Endothelial cell (in vitro differentiated cells): ENCODE data around the gene SAMD9L. TPM values are rescaled to one million over a fixed set of nuclear protein-coding genes. Genes with fewer than 3 reads are reported as not detected.
A peak's percentile ranks its signal among the peaks of the same experiment; 100 is the strongest.

Source experiments
- DNase-seq: peaks from one replicate; pipeline ENCODE4 v3.0.0; 2021; ENCODE audit warnings: low spot score
- H3K27ac Mint-ChIP-seq: one replicate; pipeline ENCODE4 v1.8.0; 2021; ENCODE audit warnings: mixed read lengths, inconsistent platforms; ENCODE audit not compliant: unreplicated experiment
- H3K27me3 Mint-ChIP-seq: one replicate; pipeline ENCODE4 v1.8.0; 2021; ENCODE audit warnings: mild to moderate bottlenecking, moderate library complexity, mixed read lengths, inconsistent platforms; ENCODE audit not compliant: unreplicated experiment
- H3K36me3 Mint-ChIP-seq: one replicate; pipeline ENCODE4 v1.8.0; 2021; ENCODE audit warnings: mild to moderate bottlenecking, low read depth, mixed read lengths, inconsistent platforms; ENCODE audit not compliant: unreplicated experiment
- H3K4me1 Mint-ChIP-seq: one replicate; pipeline ENCODE4 v1.8.0; 2021; ENCODE audit warnings: mild to moderate bottlenecking, mixed read lengths, inconsistent platforms; ENCODE audit not compliant: unreplicated experiment
- H3K4me3 Mint-ChIP-seq: one replicate; pipeline ENCODE4 v1.8.0; 2021; ENCODE audit warnings: mild to moderate bottlenecking, mixed read lengths, inconsistent platforms; ENCODE audit not compliant: unreplicated experiment
- H3K9me3 Mint-ChIP-seq: one replicate; pipeline ENCODE4 v1.8.0; 2021; ENCODE audit warnings: mixed read lengths, inconsistent platforms; ENCODE audit not compliant: unreplicated experiment
- total RNA-seq: library from RNA; stranded (reverse); fragmentation: NEBNext Ultra II Directional; extraction: Animal tissue kit (Norgen Biotek cat#: 25700); gene quantifications from one replicate; pipeline ENCODE4 v1.2.1, GENCODE V29; 2021; ENCODE audit not compliant: unreplicated experiment
- TF ChIP-seq, protein P1 (sequence below): fragments of 200-600 bp; sonication (generic); IDR thresholded peaks from one replicate; pipeline ENCODE4 v1.5.0; 2021; ENCODE audit warnings: antibody characterized with exemption; ENCODE audit not compliant: unreplicated experiment

Gene SAMD9L
- total RNA-seq, 1 donor from 2014 or later: 0.10 TPM

DNA sequence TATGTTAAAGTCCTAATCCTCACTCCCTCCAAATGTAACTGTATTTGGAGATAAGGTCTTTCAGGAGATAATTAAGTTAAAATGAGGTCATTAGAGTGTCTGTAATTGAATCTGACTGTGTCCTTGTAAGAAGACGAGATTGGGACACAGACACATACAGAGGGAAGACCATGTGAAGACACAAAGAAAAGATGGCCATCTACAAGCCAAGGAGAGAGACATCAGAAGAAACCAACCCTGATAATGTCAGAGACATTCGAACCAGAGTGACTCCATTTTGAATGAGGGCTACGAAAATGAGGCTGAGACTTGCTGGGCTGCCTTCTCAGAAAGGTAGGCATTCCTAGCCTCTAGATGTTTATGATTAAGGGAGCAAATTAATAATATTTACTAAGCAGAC lies 542 bp upstream of the SAMD9L start:
- Mint-ChIP-seq H3K27ac (no peak overlapping the region), H3K27me3 (no peaks in the 10 kb centered on the region), H3K4me3 (no peak overlapping the region), H3K4me1 (peaks cover 9% of the 10 kb centered on the region), H3K9me3 (no peaks in the 10 kb centered on the region), H3K36me3 (no peaks in the 10 kb centered on the region)
- DNase-seq: no peak
- TF ChIP-seq, protein P1, sequence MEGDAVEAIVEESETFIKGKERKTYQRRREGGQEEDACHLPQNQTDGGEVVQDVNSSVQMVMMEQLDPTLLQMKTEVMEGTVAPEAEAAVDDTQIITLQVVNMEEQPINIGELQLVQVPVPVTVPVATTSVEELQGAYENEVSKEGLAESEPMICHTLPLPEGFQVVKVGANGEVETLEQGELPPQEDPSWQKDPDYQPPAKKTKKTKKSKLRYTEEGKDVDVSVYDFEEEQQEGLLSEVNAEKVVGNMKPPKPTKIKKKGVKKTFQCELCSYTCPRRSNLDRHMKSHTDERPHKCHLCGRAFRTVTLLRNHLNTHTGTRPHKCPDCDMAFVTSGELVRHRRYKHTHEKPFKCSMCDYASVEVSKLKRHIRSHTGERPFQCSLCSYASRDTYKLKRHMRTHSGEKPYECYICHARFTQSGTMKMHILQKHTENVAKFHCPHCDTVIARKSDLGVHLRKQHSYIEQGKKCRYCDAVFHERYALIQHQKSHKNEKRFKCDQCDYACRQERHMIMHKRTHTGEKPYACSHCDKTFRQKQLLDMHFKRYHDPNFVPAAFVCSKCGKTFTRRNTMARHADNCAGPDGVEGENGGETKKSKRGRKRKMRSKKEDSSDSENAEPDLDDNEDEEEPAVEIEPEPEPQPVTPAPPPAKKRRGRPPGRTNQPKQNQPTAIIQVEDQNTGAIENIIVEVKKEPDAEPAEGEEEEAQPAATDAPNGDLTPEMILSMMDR: no peak

DNA sequence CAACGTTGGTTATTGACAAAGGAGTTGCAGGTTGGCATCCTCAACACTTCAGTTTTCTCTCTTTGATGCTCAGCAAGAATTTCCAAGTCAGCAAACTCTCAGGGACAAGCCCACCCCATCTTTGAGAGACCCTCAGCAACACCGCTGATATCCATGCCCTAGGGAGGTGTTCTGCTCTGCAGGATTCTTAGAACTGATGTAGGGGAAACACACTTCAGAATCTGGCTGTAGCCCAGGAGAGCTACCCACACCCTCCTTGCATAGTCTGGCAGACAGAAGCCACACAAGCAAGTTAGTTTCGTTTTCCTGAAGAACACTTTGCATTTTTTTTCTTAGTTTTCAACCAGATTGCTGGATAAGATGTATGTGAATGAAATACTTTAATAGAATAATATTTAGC lies 822 bp downstream of the SAMD9L start:
- Mint-ChIP-seq H3K27ac (no peak overlapping the region), H3K4me1 (peaks cover 9% of the 10 kb centered on the region), H3K9me3 (no peaks in the 10 kb centered on the region), H3K36me3 (no peaks in the 10 kb centered on the region), H3K27me3 (no peaks in the 10 kb centered on the region), H3K4me3 (no peak overlapping the region)
- no peak for DNase-seq
- TF ChIP-seq, protein P1: no peak

DNA sequence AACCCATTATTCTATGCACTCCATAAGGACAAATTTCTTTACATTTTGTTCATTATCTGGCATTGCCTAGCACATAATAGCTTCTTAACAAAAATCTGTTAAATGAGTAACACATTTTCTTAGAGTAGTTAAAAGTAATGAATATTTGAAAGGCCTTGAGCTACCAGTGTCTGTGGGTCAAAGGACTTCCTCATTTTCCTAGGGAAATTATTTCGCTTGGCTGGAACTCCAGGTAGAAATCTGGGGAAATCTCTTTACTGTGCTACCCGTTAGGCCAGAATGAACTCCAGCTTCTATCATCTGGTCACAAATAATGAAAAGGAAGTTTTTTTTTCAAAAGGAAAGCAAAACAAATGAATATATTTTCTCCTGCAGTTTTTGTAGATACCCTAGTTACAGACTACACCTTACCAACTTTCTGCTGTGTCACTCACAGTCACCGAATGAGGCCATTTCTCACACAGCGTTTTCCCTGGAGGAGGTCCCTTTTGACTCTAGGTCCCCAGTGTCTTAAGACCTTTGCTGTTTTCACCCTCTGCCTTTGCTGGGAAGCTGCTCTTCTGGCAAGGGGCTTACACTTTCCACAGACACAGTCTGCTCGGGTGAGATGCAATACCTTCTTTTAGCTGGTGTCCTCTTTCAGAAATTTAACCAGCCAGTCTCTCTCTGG lies 1.6 kb downstream of the SAMD9L start:
- Mint-ChIP-seq H3K4me1 (peaks cover 9% of the 10 kb centered on the region), H3K36me3 (no peaks in the 10 kb centered on the region), H3K9me3 (no peaks in the 10 kb centered on the region), H3K27me3 (no peaks in the 10 kb centered on the region), H3K27ac (peak overlapping the region; percentile 54), H3K4me3 (no peak overlapping the region)
- DNase-seq: no peak
- TF ChIP-seq, protein P1: no peak

DNA sequence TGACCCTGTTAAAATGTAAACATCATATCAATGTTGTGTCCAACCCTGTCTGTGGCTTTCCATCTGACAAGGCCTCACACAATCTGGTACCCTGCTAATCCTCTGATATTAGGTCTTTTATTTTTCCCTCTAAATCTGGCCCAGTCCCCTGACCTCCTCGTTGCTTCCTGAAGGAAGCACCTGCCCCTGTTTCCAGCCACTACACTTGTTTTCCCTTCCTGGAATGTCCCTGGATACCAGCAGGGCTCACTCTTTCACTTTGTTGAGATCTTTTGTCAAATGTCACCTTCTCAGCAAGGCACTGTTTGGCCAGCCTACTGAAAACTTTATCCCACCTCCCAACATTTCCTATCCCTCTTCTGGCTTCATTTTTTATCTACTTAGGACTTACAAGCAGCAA lies 2.1 kb downstream of the SAMD9L start:
- TF ChIP-seq, protein P1: no peak
- Mint-ChIP-seq H3K27me3 (no peaks in the 10 kb centered on the region), H3K4me1 (peaks cover 9% of the 10 kb centered on the region), H3K27ac (peak overlapping the region; percentile 77), H3K9me3 (no peaks in the 10 kb centered on the region), H3K4me3 (no peak overlapping the region), H3K36me3 (no peaks in the 10 kb centered on the region)
- peak; percentile 15 for DNase-seq

DNA sequence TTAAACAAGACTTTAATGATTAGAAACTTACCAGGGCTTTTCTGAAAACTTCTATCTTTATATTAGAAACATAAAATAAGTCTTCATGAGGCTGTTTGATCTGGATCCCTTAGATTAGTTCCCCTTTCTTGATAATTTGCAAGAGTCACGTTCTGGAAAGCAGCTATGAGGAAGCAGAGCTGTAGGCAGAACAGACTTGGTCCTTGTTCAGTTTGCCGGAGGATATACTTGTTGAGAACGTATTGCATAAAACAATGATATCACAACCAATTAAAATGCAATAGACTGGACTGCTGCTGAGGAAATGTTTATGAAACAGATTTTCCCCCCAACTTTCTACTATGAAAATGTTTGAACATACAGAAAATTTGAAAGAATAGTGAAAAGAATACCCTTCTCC lies 2.8 kb downstream of the SAMD9L start:
- TF ChIP-seq, protein P1: no peak
- H3K4me1 Mint-ChIP-seq: peaks cover 9% of the 10 kb centered on the region
- H3K36me3 Mint-ChIP-seq: no peaks in the 10 kb centered on the region
- no peak for DNase-seq
- no peaks in the 10 kb centered on the region for H3K9me3 Mint-ChIP-seq
- no peaks in the 10 kb centered on the region for H3K27me3 Mint-ChIP-seq
- H3K4me3 Mint-ChIP-seq: no peak overlapping the region
- H3K27ac Mint-ChIP-seq: peak overlapping the region; percentile 69
